ENCODE measurements around the gene FSTL4. TPM values are rescaled to one million over a fixed set of nuclear protein-coding genes. Genes with fewer than 3 reads are reported as not detected.

The FSTL4 gene
- total RNA-seq, 2 donors from 2014 or later, result 4.4 to 5.5 TPM

- H3K4me3 ChIP-seq (ENCODE audit: low read length), result no peak overlapping the region
- H3K4me1 Mint-ChIP-seq, result peaks cover 9% of the 10 kb centered on the region
- no peak for TF ChIP-seq CTCF (conservative IDR thresholded peaks at IDR 0.05)
- no peak overlapping the region for H3K9ac ChIP-seq (ENCODE audit: extremely low read depth, low read length, poor library complexity, severe bottlenecking)
- H3K27ac ChIP-seq (ENCODE audit: low read depth, low read length), result no peak overlapping the region
- no peaks in the 10 kb centered on the region for H3K27me3 Mint-ChIP-seq (ENCODE audit: insufficient read depth)
- no peaks in the 10 kb centered on the region for H3K9me3 Mint-ChIP-seq
- H3K27me3 ChIP-seq (ENCODE audit: control insufficient read depth, insufficient read depth, low read length, poor library complexity, severe bottlenecking), result no peaks in the 10 kb centered on the region
- H3K4me1 ChIP-seq (ENCODE audit: control insufficient read depth, insufficient read depth, low read length), result peaks cover 11% of the 10 kb centered on the region
- WGBS, 2 experiments (ENCODE audit: insufficient coverage in 1 of 2, insufficient read length in 1 of 2), result 93 to 94% methylated on average over 8 to 12 of the region's 12 CpGs
- H3K36me3 Mint-ChIP-seq (ENCODE audit: low read depth), result no peaks in the 10 kb centered on the region
- H3K36me3 ChIP-seq (ENCODE audit: control insufficient read depth, insufficient read depth, low read length), result no peaks in the 10 kb centered on the region
- no peak overlapping the region for H3K4me3 Mint-ChIP-seq
- H3K27ac Mint-ChIP-seq, result no peak overlapping the region
- H3K9me3 ChIP-seq (ENCODE audit: control insufficient read depth, low read length), result no peaks in the 10 kb centered on the region
- peak; percentile 35 for DNase-seq
These were observed 254.1 kb downstream of the FSTL4 start for GRCh38 chr5:133358271-133358670.

- Histone ChIP-seq H3K36me3 (ENCODE audit: control insufficient read depth, insufficient read depth, low read length) (no peaks in the 10 kb centered on the region), H3K4me3 (ENCODE audit: low read length) (no peak overlapping the region), H3K27ac (ENCODE audit: low read depth, low read length) (no peak overlapping the region), H3K9me3 (ENCODE audit: control insufficient read depth, low read length) (no peaks in the 10 kb centered on the region), H3K27me3 (ENCODE audit: control insufficient read depth, insufficient read depth, low read length, poor library complexity, severe bottlenecking) (no peaks in the 10 kb centered on the region), H3K9ac (ENCODE audit: extremely low read depth, low read length, poor library complexity, severe bottlenecking) (no peak overlapping the region), H3K4me1 (ENCODE audit: control insufficient read depth, insufficient read depth, low read length) (peaks cover 11% of the 10 kb centered on the region)
- no peak overlapping the region for H3K27ac Mint-ChIP-seq
- H3K9me3 Mint-ChIP-seq, result no peaks in the 10 kb centered on the region
- H3K36me3 Mint-ChIP-seq (ENCODE audit: low read depth), result no peaks in the 10 kb centered on the region
- DNase-seq, result peak; percentile 24
- TF ChIP-seq CTCF (conservative IDR thresholded peaks at IDR 0.05), result no peak
- WGBS, 2 experiments (ENCODE audit: insufficient coverage in 1 of 2, insufficient read length in 1 of 2), result 92 to 100% methylated on average over 4 of the region's 4 CpGs
- no peaks in the 10 kb centered on the region for H3K27me3 Mint-ChIP-seq (ENCODE audit: insufficient read depth)
- peaks cover 9% of the 10 kb centered on the region for H3K4me1 Mint-ChIP-seq
- no peak overlapping the region for H3K4me3 Mint-ChIP-seq
These were observed 254.6 kb downstream of the FSTL4 start for GRCh38 chr5:133357758-133358157.

GRCh38 chr5:133356984-133357421 is 255.3 kb downstream of the FSTL4 start:
- H3K27me3 ChIP-seq (ENCODE audit: control insufficient read depth, insufficient read depth, low read length, poor library complexity, severe bottlenecking), result no peaks in the 10 kb centered on the region
- Mint-ChIP-seq H3K36me3 (ENCODE audit: low read depth) (no peaks in the 10 kb centered on the region), H3K4me1 (peaks cover 9% of the 10 kb centered on the region), H3K27ac (no peak overlapping the region), H3K9me3 (no peaks in the 10 kb centered on the region), H3K27me3 (ENCODE audit: insufficient read depth) (no peaks in the 10 kb centered on the region), H3K4me3 (no peak overlapping the region)
- peak; percentile 45 for DNase-seq
- no peaks in the 10 kb centered on the region for H3K36me3 ChIP-seq (ENCODE audit: control insufficient read depth, insufficient read depth, low read length)
- 67 to 79% methylated on average over 1 to 4 of the region's 4 CpGs for WGBS, 2 experiments (ENCODE audit: insufficient coverage in 1 of 2, insufficient read length in 1 of 2)
- H3K27ac ChIP-seq (ENCODE audit: low read depth, low read length), result no peak overlapping the region
- H3K4me3 ChIP-seq (ENCODE audit: low read length), result no peak overlapping the region
- peaks cover 11% of the 10 kb centered on the region for H3K4me1 ChIP-seq (ENCODE audit: control insufficient read depth, insufficient read depth, low read length)
- TF ChIP-seq CTCF (conservative IDR thresholded peaks at IDR 0.05), result no peak
- no peak overlapping the region for H3K9ac ChIP-seq (ENCODE audit: extremely low read depth, low read length, poor library complexity, severe bottlenecking)
- no peaks in the 10 kb centered on the region for H3K9me3 ChIP-seq (ENCODE audit: control insufficient read depth, low read length)
